ENCODE results near the gene DLGAP1.

DNA sequence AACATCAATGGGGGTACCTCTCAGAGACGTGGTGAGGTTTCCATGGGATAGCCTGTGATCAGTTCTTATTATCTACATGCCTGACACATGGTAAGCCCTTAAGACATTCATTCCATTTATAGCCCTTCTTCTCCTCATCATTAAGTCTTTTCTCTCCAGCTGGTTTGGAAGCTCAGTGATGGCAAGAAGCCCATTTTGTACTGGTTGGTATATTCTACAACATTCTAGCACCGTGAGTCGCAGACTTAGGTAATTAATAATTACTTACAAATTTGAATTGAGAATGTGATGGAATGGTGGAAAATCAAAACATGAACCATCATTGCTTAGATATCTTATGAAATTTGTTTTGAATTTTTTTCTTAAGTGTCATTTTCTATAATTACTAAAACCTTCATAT lies 472.6 kb downstream of the DLGAP1 start:
- TF ChIP-seq, protein P1, sequence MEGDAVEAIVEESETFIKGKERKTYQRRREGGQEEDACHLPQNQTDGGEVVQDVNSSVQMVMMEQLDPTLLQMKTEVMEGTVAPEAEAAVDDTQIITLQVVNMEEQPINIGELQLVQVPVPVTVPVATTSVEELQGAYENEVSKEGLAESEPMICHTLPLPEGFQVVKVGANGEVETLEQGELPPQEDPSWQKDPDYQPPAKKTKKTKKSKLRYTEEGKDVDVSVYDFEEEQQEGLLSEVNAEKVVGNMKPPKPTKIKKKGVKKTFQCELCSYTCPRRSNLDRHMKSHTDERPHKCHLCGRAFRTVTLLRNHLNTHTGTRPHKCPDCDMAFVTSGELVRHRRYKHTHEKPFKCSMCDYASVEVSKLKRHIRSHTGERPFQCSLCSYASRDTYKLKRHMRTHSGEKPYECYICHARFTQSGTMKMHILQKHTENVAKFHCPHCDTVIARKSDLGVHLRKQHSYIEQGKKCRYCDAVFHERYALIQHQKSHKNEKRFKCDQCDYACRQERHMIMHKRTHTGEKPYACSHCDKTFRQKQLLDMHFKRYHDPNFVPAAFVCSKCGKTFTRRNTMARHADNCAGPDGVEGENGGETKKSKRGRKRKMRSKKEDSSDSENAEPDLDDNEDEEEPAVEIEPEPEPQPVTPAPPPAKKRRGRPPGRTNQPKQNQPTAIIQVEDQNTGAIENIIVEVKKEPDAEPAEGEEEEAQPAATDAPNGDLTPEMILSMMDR (IDR thresholded peaks at IDR 0.05): no peak
- TF ChIP-seq GABPA (IDR thresholded peaks at IDR 0.05; ENCODE audit: low read depth) (no peak), TCF12 (IDR thresholded peaks at IDR 0.05) (no peak), RFX5 (IDR thresholded peaks at IDR 0.05; ENCODE audit: low read length) (no peak), TAF1 (IDR thresholded peaks at IDR 0.05; ENCODE audit: borderline replicate concordance, low read depth, low read length) (no peak), GATA2 (CRISPR knock-in tag; IDR thresholded peaks at IDR 0.05) (no peak)
